ENCODE results near the gene CLDN5.

Gene CLDN5

GRCh38 chr22:19504900-19505734 is 19.1 kb downstream of the CLDN5 start:
- no peak for DNase-seq (ENCODE audit: low read depth in 4 of 4, low spot score in 1 of 4)

GRCh38 chr22:19503869-19504268 is 20.3 kb downstream of the CLDN5 start:
- no peak for DNase-seq (ENCODE audit: low read depth in 4 of 4, low spot score in 1 of 4)

GRCh38 chr22:19503367-19503766 is 20.8 kb downstream of the CLDN5 start:
- DNase-seq (ENCODE audit: low read depth in 4 of 4, low spot score in 1 of 4): no peak

GRCh38 chr22:19501897-19502447 is 22.2 kb downstream of the CLDN5 start:
- DNase-seq (ENCODE audit: low read depth in 4 of 4, low spot score in 1 of 4): no peak

- no peak for DNase-seq (ENCODE audit: low read depth in 4 of 4, low spot score in 1 of 4)
Observed at GRCh38 chr22:19499880-19500242, 24.3 kb downstream of the CLDN5 start.

- DNase-seq (ENCODE audit: low read depth in 4 of 4, low spot score in 1 of 4): no peak
Observed at GRCh38 chr22:19499236-19499879, 24.9 kb downstream of the CLDN5 start.

- DNase-seq (ENCODE audit: low read depth in 4 of 4, low spot score in 1 of 4): no peak
Observed at GRCh38 chr22:19498866-19499190, 25.4 kb downstream of the CLDN5 start.

GRCh38 chr22:19498154-19498865 is 25.9 kb downstream of the CLDN5 start:
- no peak for DNase-seq (ENCODE audit: low read depth in 4 of 4, low spot score in 1 of 4)

GRCh38 chr22:19497245-19497644 is 27.0 kb downstream of the CLDN5 start:
- no peak for DNase-seq (ENCODE audit: low read depth in 4 of 4, low spot score in 1 of 4)

GRCh38 chr22:19496324-19496630 is 27.9 kb downstream of the CLDN5 start:
- no peak for DNase-seq (ENCODE audit: low read depth in 4 of 4, low spot score in 1 of 4)

- DNase-seq (ENCODE audit: low read depth in 4 of 4, low spot score in 1 of 4): no peak
Observed at GRCh38 chr22:19495562-19496323, 28.5 kb downstream of the CLDN5 start.

GRCh38 chr22:19494676-19495173 is 29.5 kb downstream of the CLDN5 start:
- no peak for DNase-seq (ENCODE audit: low read depth in 4 of 4, low spot score in 1 of 4)

GRCh38 chr22:19494001-19494560 is 30.1 kb downstream of the CLDN5 start:
- no peak for DNase-seq (ENCODE audit: low read depth in 4 of 4, low spot score in 1 of 4)

GRCh38 chr22:19492504-19493174 is 31.6 kb downstream of the CLDN5 start:
- no peak for DNase-seq (ENCODE audit: low read depth in 4 of 4, low spot score in 1 of 4)

GRCh38 chr22:19490628-19491230 is 33.5 kb downstream of the CLDN5 start:
- DNase-seq (ENCODE audit: low read depth in 4 of 4, low spot score in 1 of 4): no peak

- DNase-seq (ENCODE audit: low read depth in 4 of 4, low spot score in 1 of 4): no peak
Observed at GRCh38 chr22:19488884-19489843, 35.0 kb downstream of the CLDN5 start.

GRCh38 chr22:19488285-19488684 is 35.9 kb downstream of the CLDN5 start:
- DNase-seq (ENCODE audit: low read depth in 4 of 4, low spot score in 1 of 4): no peak

GRCh38 chr22:19483481-19484244 is 40.5 kb downstream of the CLDN5 start:
- no peak for DNase-seq (ENCODE audit: low read depth in 4 of 4, low spot score in 1 of 4)

Data from stimulated activated CD4-positive, alpha-beta T cell treated with anti-CD3 and anti-CD28 coated beads, Interleukin-1b, Interleukin-23, amount 100 ng/mL, for 24 hours (primary cell).